Ovary (tissue), 9 donors: Measurements from ENCODE around the gene PLA2G2E. TPM values are rescaled to one million over a fixed set of nuclear protein-coding genes. Genes with fewer than 3 reads are reported as not detected.

Experiments used
- DNase-seq, 5 donors: peaks; one replicate each; pipeline ENCODE4 v3.0.0-alpha.2; 2019 to 2020
- H3K27ac ChIP-seq, 2 donors: fragments of 200-600 bp; one replicate each; pipeline versions ENCODE4 v1.5.1 to v1.8.0; 2019 to 2022
- H3K27me3 ChIP-seq: fragments of 200-600 bp; one replicate; pipeline ENCODE4 v1.8.0; 2022
- H3K36me3 ChIP-seq: fragments of 200-600 bp; sonication (generic); one replicate; pipeline ENCODE4 v1.5.1; 2019
- H3K4me1 ChIP-seq: one replicate; pipeline ENCODE4 v1.8.1; 2013; ENCODE audit warnings: mild to moderate bottlenecking, moderate library complexity; ENCODE audit not compliant: insufficient read depth
- H3K4me3 ChIP-seq: fragments of 200-600 bp; sonication (generic); one replicate; pipeline ENCODE4 v1.5.1; 2017
- H3K9me3 ChIP-seq, 2 donors: fragments of 200-600 bp in 1 of 2; sonication (generic) in 1 of 2; one replicate each; pipeline versions ENCODE4 v1.5.1 to v1.8.1; 2013 to 2019; ENCODE audit warnings: mild to moderate bottlenecking in 1 of 2, moderate library complexity in 1 of 2
- EP300 ChIP-seq: sonication (generic); formaldehyde crosslinking; IDR thresholded peaks from one replicate; pipeline ENCODE4 v1.6.1; 2017; ENCODE audit warnings: antibody characterized with exemption
- POLR2A ChIP-seq: fragments of 450-650 bp; IDR thresholded peaks from one replicate; pipeline ENCODE4 v1.6.1; 2017; ENCODE audit warnings: antibody characterized with exemption, mild to moderate bottlenecking, moderate library complexity
- WGBS, 3 donors: extraction: QIAGEN DNeasy Blood & Tissue Kit in 1 of 3; methylation state at CpG; one replicate each; pipeline versions ENCODE4 v1.1.5 to v1.1.7; 2013 to 2017; 5-methylcytosine and 5-hydroxymethylcytosine counted together
- intact Hi-C, 4 donors: fragments of 100-400 bp; cut with DNase I; formaldehyde crosslinking; loops; one replicate each; pipeline versions ENCODE4 v1.11.0 to v1.15.1; 2022 to 2023
- polyA plus RNA-seq, 2 donors: library from polyadenylated mRNA; stranded (reverse); fragments of 200-250 nt in 1 of 2; fragments of 350-450 nt in 1 of 2; fragmentation: Illumina TruSeq in 1 of 2; extraction: RNeasy Lipid Tissue Mini Kit (QIAGEN cat#74804) in 1 of 2; gene quantifications; one replicate each; pipeline ENCODE4 v1.2.3, GENCODE V29; 2013 to 2014
- total RNA-seq, 7 donors: library from RNA; depleted of rRNA in 2 of 7; stranded (reverse); fragments of >200 nt in 2 of 7; fragmentation: NEBNext Ultra II Directional in 3 of 7; extraction: Animal tissue kit (Norgen Biotek cat#: 25700) in 3 of 7; gene quantifications; one replicate each; pipeline versions ENCODE4 v1.1.0 to v1.2.4, GENCODE V29; 2016 to 2023
- TF ChIP-seq, protein P1 (sequence below), 3 donors: fragments of 450-650 bp in 2 of 3; fragments of 200-600 bp in 1 of 3; IDR thresholded peaks; one replicate each; pipeline versions ENCODE4 v1.5.1 to v1.8.0; 2016 to 2022; ENCODE audit warnings: antibody characterized with exemption in 3 of 3, mild to moderate bottlenecking in 1 of 3
- donor health status: DM: no; HTN: no; CAD: no; lungs with moderate emphysema.
- donor health status: DM: no; HTN: no; CAD: no.
- donor health status: Bipolar disorder and iron deficiency.
- donor health status: DM: yes; HTN: yes; CAD: no.
- donor health status: DM: no; HTN: no; CAD: no.
- donor health status: DM: yes; HTN: yes; CAD: no.

The PLA2G2E gene
- total and polyA plus RNA-seq, 9 donors, result not detected

DNA sequence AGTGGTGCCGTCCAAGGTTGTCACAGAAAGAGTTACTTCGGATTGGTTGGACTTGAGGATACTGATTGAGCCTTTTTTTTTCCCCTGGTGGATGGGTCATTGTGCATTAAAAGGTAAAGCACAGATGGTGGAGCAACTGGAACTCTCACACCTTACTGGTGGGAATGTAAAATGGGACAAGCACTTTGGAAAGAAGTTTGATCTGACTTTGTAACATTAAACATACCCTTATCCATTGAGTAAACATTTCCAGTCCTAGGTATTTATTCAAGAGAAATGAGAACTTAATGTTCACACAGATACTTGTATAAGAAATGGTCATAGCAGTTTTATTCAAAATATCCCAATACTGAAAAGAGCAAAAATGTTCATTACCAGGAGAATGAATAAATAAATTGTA lies 41.1 kb upstream of the PLA2G2E start:
- Histone ChIP-seq H3K4me3 (no peak overlapping the region), H3K27ac (no peak overlapping the region), H3K36me3 (no peaks in the 10 kb centered on the region), H3K9me3 (no peaks in the 10 kb centered on the region), H3K27me3 (no peaks in the 10 kb centered on the region), H3K4me1 (peaks cover 10% of the 10 kb centered on the region)
- DNase-seq, result no peak
- intact Hi-C loops, result no loop called here
- WGBS, 3 donors, result 72 to 97% (median 93%) methylated on average over 2 of the region's 2 CpGs
- no peak for TF ChIP-seq POLR2A
- TF ChIP-seq, protein P1, sequence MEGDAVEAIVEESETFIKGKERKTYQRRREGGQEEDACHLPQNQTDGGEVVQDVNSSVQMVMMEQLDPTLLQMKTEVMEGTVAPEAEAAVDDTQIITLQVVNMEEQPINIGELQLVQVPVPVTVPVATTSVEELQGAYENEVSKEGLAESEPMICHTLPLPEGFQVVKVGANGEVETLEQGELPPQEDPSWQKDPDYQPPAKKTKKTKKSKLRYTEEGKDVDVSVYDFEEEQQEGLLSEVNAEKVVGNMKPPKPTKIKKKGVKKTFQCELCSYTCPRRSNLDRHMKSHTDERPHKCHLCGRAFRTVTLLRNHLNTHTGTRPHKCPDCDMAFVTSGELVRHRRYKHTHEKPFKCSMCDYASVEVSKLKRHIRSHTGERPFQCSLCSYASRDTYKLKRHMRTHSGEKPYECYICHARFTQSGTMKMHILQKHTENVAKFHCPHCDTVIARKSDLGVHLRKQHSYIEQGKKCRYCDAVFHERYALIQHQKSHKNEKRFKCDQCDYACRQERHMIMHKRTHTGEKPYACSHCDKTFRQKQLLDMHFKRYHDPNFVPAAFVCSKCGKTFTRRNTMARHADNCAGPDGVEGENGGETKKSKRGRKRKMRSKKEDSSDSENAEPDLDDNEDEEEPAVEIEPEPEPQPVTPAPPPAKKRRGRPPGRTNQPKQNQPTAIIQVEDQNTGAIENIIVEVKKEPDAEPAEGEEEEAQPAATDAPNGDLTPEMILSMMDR (IDR thresholded peaks at IDR 0.05), result no peak
- TF ChIP-seq EP300, result no peak

GRCh38 chr1:19963636-19964035 lies 40.2 kb upstream of the PLA2G2E start:
- no peaks in the 10 kb centered on the region for H3K36me3 ChIP-seq
- no peak for DNase-seq
- H3K27me3 ChIP-seq, result no peaks in the 10 kb centered on the region
- H3K4me3 ChIP-seq, result no peak overlapping the region
- H3K27ac ChIP-seq, result no peak overlapping the region
- H3K4me1 ChIP-seq, result peaks cover 10% of the 10 kb centered on the region
- WGBS, 3 donors, result 87 to 93% (median 92%) methylated on average over 4 of the region's 4 CpGs
- no peaks in the 10 kb centered on the region for H3K9me3 ChIP-seq
- TF ChIP-seq, protein P1 (IDR thresholded peaks at IDR 0.05), result no peak
- TF ChIP-seq POLR2A, result no peak
- no peak for TF ChIP-seq EP300
- intact Hi-C loops, result no loop called here

DNA sequence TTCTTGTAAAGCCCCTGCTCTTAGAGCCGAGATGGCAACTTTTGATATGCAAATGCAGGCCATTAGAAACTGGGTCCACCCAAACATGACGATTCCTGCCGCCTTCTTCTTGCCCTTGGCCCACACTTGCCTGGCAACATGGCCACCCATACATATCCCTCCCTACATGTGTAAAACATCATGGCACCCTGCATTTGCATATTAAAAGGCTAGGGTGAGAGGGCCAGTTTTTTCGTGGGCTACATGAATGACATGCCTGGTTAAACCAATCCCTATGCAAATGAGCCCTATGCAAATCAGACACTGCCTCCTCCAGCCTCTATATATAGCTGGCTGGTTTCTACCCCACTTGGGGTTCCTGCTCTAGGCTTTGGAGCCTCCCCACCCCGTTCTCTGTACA lies 37.2 kb upstream of the PLA2G2E start:
- no peaks in the 10 kb centered on the region for H3K36me3 ChIP-seq
- no peak for DNase-seq
- TF ChIP-seq POLR2A (no peak), EP300 (no peak)
- TF ChIP-seq, protein P1 (IDR thresholded peaks at IDR 0.05), result no peak
- no peak overlapping the region for H3K4me3 ChIP-seq
- H3K4me1 ChIP-seq, result no peaks in the 10 kb centered on the region
- intact Hi-C loops, result no loop called here
- no peaks in the 10 kb centered on the region for H3K9me3 ChIP-seq
- H3K27ac ChIP-seq, result no peak overlapping the region
- H3K27me3 ChIP-seq, result no peaks in the 10 kb centered on the region
- 79 to 86% (median 80%) methylated on average over 5 of the region's 5 CpGs for WGBS, 3 donors

DNA sequence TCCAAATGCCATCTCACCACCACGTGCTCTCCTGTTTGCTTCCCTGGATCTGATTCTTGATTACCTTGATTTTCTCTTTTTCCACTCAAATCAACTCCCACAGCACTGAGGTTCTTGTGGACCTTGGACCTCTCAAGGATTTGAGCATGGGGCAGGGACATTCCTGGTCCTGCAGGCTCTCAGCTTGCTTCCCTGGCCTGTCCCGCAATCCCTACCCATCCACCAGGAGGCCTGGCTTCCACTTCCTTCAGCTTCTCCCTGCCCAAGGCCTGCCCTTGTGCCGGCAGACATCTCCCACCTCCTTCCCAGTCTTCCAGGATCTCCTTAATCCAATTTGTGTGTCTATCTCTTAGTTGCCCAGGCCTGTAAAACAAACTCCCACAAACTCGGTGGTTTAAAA lies 34.4 kb upstream of the PLA2G2E start:
- Histone ChIP-seq H3K9me3 (no peaks in the 10 kb centered on the region), H3K4me1 (no peaks in the 10 kb centered on the region), H3K27ac (no peak overlapping the region), H3K27me3 (no peaks in the 10 kb centered on the region), H3K4me3 (no peak overlapping the region), H3K36me3 (no peaks in the 10 kb centered on the region)
- WGBS, 3 donors, result 58 to 63% (median 59%) methylated on average over 4 of the region's 4 CpGs
- intact Hi-C loops, result no loop called here
- DNase-seq, result no peak
- TF ChIP-seq EP300 (no peak), POLR2A (no peak)
- TF ChIP-seq, protein P1 (IDR thresholded peaks at IDR 0.05), result no peak
